Transverse colon (tissue), 3 donors: ENCODE measurements around the gene IMMP2L.

Experiments used
- POLR2A ChIP-seq: fragments of 450-650 bp; IDR thresholded peaks from one replicate; pipeline ENCODE4 v1.6.1; 2016; ENCODE audit warnings: antibody characterized with exemption, mild to moderate bottlenecking, moderate library complexity
- TF ChIP-seq, protein P1 (sequence below), 5 experiments: fragments of 200-600 bp in 3 of 5; fragments of 450-650 bp in 2 of 5; sonication (generic) in 3 of 5; IDR thresholded peaks; 1 replicate in 2 of 5; 2 replicates in 3 of 5; pipeline ENCODE4 v1.5.1; 2016 to 2017; ENCODE audit warnings: antibody characterized with exemption in 5 of 5, inconsistent platforms in 3 of 5, mild to moderate bottlenecking in 2 of 5, moderate library complexity in 1 of 5

DNA sequence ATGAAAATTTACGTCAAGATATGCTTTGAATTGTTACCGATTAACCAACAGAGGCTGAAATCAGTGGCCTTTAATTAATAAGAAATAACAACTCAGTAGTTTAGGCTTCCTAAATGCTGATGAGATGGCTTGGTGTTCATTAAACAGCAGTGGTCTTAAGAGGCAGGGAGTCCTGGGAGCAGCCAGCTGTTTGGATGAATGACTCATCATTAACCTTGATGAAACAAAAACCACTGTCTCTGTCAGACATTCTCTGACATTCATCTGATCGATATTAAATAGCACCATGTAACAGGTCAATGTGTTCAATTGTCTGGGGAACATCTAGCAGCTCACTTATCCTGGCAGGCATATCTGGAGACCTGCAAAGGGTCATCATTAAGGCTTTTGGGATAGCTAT lies 705.6 kb downstream of the IMMP2L start:
- TF ChIP-seq, protein P1, sequence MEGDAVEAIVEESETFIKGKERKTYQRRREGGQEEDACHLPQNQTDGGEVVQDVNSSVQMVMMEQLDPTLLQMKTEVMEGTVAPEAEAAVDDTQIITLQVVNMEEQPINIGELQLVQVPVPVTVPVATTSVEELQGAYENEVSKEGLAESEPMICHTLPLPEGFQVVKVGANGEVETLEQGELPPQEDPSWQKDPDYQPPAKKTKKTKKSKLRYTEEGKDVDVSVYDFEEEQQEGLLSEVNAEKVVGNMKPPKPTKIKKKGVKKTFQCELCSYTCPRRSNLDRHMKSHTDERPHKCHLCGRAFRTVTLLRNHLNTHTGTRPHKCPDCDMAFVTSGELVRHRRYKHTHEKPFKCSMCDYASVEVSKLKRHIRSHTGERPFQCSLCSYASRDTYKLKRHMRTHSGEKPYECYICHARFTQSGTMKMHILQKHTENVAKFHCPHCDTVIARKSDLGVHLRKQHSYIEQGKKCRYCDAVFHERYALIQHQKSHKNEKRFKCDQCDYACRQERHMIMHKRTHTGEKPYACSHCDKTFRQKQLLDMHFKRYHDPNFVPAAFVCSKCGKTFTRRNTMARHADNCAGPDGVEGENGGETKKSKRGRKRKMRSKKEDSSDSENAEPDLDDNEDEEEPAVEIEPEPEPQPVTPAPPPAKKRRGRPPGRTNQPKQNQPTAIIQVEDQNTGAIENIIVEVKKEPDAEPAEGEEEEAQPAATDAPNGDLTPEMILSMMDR (IDR thresholded peaks at IDR 0.05), result no peak
- TF ChIP-seq POLR2A, result no peak
